ENCODE results near the gene ITGB6. TPM values are rescaled to one million over a fixed set of nuclear protein-coding genes. Genes with fewer than 3 reads are reported as not detected.

ITGB6 gene
- total and polyA plus RNA-seq, 2 of the 8 experiments (the other 6 are each of a cell fraction or from before 2014, with no cell fraction given), result not detected

- no peaks in the 10 kb centered on the region for H3K79me2 ChIP-seq (ENCODE audit: control insufficient read depth in 1 of 2, insufficient read depth in 2 of 2, low read length in 2 of 2)
- H3K4me2 ChIP-seq (ENCODE audit: insufficient read depth in 1 of 2, low read depth in 2 of 2, low read length in 2 of 2), result no peak overlapping the region
- no peaks in the 10 kb centered on the region for H3K9me3 ChIP-seq (ENCODE audit: insufficient read depth in 2 of 2, low read depth in 1 of 2, low read length in 1 of 2)
- WGBS, 2 experiments (ENCODE audit: extremely low coverage in 1 of 2, insufficient coverage in 1 of 2, insufficient read length in 1 of 2, insufficient replicate concordance in 2 of 2, low coverage in 1 of 2, low lambda C conversion rate in 2 of 2, missing lambda C conversion rate in 1 of 2), result 80% methylated on average over 6 of the region's 6 CpGs; no CpG with 5 or more reads in 1 of the 2 experiments
- no peak overlapping the region for H2BK15ac ChIP-seq (ENCODE audit: low read length)
- H4K8ac ChIP-seq (ENCODE audit: extremely low read depth, insufficient read depth, low read length), result no peak overlapping the region
- no peak overlapping the region for H2BK5ac ChIP-seq (ENCODE audit: low read depth, low read length)
- no peak overlapping the region for H3K14ac ChIP-seq (ENCODE audit: insufficient read length)
- H3K56ac ChIP-seq (replicated peaks; ENCODE audit: insufficient read length, low read depth, low read length), result no peak overlapping the region
- H3K9ac ChIP-seq (replicated peaks in 1 of 4; ENCODE audit: extremely low read depth in 1 of 4, low read depth in 3 of 4, low read length in 3 of 4), result no peak overlapping the region
- no peak overlapping the region for H3K4ac ChIP-seq (replicated peaks; ENCODE audit: insufficient read length, low read depth, low read length)
- no peaks in the 10 kb centered on the region for H3K4me1 ChIP-seq (replicated peaks in 1 of 4; ENCODE audit: control insufficient read depth in 3 of 4, insufficient read depth in 4 of 4, low read length in 3 of 4)
- H3K23me2 ChIP-seq (ENCODE audit: low read depth, low read length), result no peaks in the 10 kb centered on the region
- ChIA-PET CTCF (ENCODE audit: partially characterized antibody) (interaction anchor here (0.8 kb wide), 1 partner anchor 16 kb away, joined by 3 read pairs; no protein-coding TSS in a partner anchor), POLR2A (ENCODE audit: partially characterized antibody) (no interaction called here)
- no peak overlapping the region for H4K91ac ChIP-seq (replicated peaks; ENCODE audit: insufficient read length, low read length)
- no peak overlapping the region for H2BK120ac ChIP-seq (replicated peaks; ENCODE audit: low read depth, low read length)
- H3K27ac ChIP-seq (ENCODE audit: low read depth, low read length), result no peak overlapping the region
- FAIRE-seq (no peak), DNase-seq (ENCODE audit: low read depth in 1 of 2, low spot score in 2 of 2) (no peak)
- H3K27me3 ChIP-seq (replicated peaks in 1 of 4; ENCODE audit: control insufficient read depth in 3 of 4, extremely low read depth in 1 of 4, insufficient read depth in 3 of 4, low read length in 3 of 4), result no peaks in the 10 kb centered on the region
- H4K5ac ChIP-seq (ENCODE audit: insufficient read length, low read depth, low read length), result no peak overlapping the region
- H2BK12ac ChIP-seq (ENCODE audit: low read depth, low read length), result no peak overlapping the region
- H3K36me3 ChIP-seq (ENCODE audit: control insufficient read depth in 2 of 4, insufficient read depth in 4 of 4, low read length in 3 of 4), result no peaks in the 10 kb centered on the region
- no peak overlapping the region for H3K23ac ChIP-seq (ENCODE audit: insufficient read length)
- H3K18ac ChIP-seq (ENCODE audit: extremely low read depth, low read length), result no peak overlapping the region
- no peaks in the 10 kb centered on the region for H3K79me1 ChIP-seq (ENCODE audit: low read depth, low read length)
- no peak for TF ChIP-seq SRF (IDR thresholded peaks at IDR 0.05; ENCODE audit: low read depth, low read length)
- TF ChIP-seq JUND (IDR thresholded peaks at IDR 0.05; ENCODE audit: low read length), result no peak
- no peak for TF ChIP-seq ATF2 (IDR thresholded peaks at IDR 0.05; ENCODE audit: low read length)
- no peak for TF ChIP-seq POLR2AphosphoS5 (IDR thresholded peaks at IDR 0.05; ENCODE audit: low read depth, low read length)
- no peak for TF ChIP-seq KDM4A (IDR thresholded peaks at IDR 0.05; ENCODE audit: low read depth, low read length, severe bottlenecking)
- no peak for TF ChIP-seq SP4 (IDR thresholded peaks at IDR 0.05; ENCODE audit: low read length)
- TF ChIP-seq RNF2 (IDR thresholded peaks at IDR 0.05; ENCODE audit: borderline replicate concordance, low read depth, low read length, missing control alignments, poor library complexity, severe bottlenecking), result no peak
- TF ChIP-seq NRF1 (IDR thresholded peaks at IDR 0.05; ENCODE audit: low read depth, low read length), result no peak
- TF ChIP-seq POU5F1 (IDR thresholded peaks at IDR 0.05; ENCODE audit: low read depth, low read length), result no peak
- TF ChIP-seq HDAC6 (IDR thresholded peaks at IDR 0.05; ENCODE audit: low read depth, low read length), result no peak
- no peak for TF ChIP-seq TAF1 (IDR thresholded peaks at IDR 0.05; ENCODE audit: low read depth, low read length)
- no peak overlapping the region for H2BK20ac ChIP-seq (ENCODE audit: low read length)
- H4K20me1 ChIP-seq (replicated peaks in 1 of 2; ENCODE audit: control insufficient read depth in 1 of 2, insufficient read depth in 2 of 2, low read length in 2 of 2), result no peaks in the 10 kb centered on the region
- no peak overlapping the region for H2AK5ac ChIP-seq (ENCODE audit: low read depth, low read length)
- H2AFZ ChIP-seq (ENCODE audit: low read length), result no peak overlapping the region
- no peak overlapping the region for H3K4me3 ChIP-seq (ENCODE audit: extremely low read depth in 1 of 4, insufficient read depth in 2 of 4, low read depth in 3 of 4, low read length in 4 of 4)
These were observed 74.2 kb downstream of the ITGB6 start for GRCh38 chr2:160125828-160126227.

All from H1 (cell line).